HEK293T (cell line): ENCODE results near the gene GAL3ST2.

Source experiments
- CTCF ChIA-PET: fragments of 350-600 bp; formaldehyde crosslinking; extraction: SDS; loops from one replicate; lab custom pipeline; 2021; ENCODE audit warnings: antibody characterized with exemption, inconsistent platforms; lab: Yijun Ruan, JAX
- POLR2A ChIA-PET: fragments of 350-600 bp; formaldehyde crosslinking; extraction: SDS; loops from one replicate; lab custom pipeline; 2020; ENCODE audit warnings: antibody characterized with exemption, inconsistent platforms; lab: Yijun Ruan, JAX
- DNase-seq: peaks from one replicate; pipeline ENCODE4 v3.0.0; 2012; ENCODE audit warnings: mixed read lengths; ENCODE audit errors: extremely low spot score
- ARNT ChIP-seq: fragments of 450-650 bp; IDR thresholded peaks from 2 replicates; pipeline ENCODE4 v1.6.1; 2017; ENCODE audit warnings: mild to moderate bottlenecking
- BHLHE40 ChIP-seq: fragments of 450-650 bp; IDR thresholded peaks from 2 replicates; pipeline ENCODE4 v1.6.1; 2016; ENCODE audit warnings: mild to moderate bottlenecking, moderate library complexity, borderline replicate concordance
- CTBP1 ChIP-seq: fragments of 450-650 bp; IDR thresholded peaks from 2 replicates; pipeline ENCODE4 v1.6.1; 2016; ENCODE audit warnings: borderline replicate concordance
- ELF4 ChIP-seq: fragments of 450-650 bp; IDR thresholded peaks from 2 replicates; pipeline ENCODE4 v1.6.1; 2017; ENCODE audit warnings: antibody characterized with exemption
- FOXA1 ChIP-seq: fragments of 450-650 bp; IDR thresholded peaks from 2 replicates; pipeline ENCODE4 v1.6.1; 2016; ENCODE audit warnings: mild to moderate bottlenecking
- FOXK2 ChIP-seq: fragments of 450-650 bp; IDR thresholded peaks from 2 replicates; pipeline ENCODE4 v1.6.1; 2016; ENCODE audit warnings: mild to moderate bottlenecking
- FOXM1 ChIP-seq: fragments of 450-650 bp; IDR thresholded peaks from 2 replicates; pipeline ENCODE4 v1.6.1; 2017; ENCODE audit warnings: mild to moderate bottlenecking, borderline replicate concordance
- HDGF ChIP-seq: fragments of 450-650 bp; IDR thresholded peaks from 2 replicates; pipeline ENCODE4 v1.6.1; 2017; ENCODE audit warnings: antibody characterized with exemption, borderline replicate concordance
- L3MBTL2 ChIP-seq: fragments of 450-650 bp; conservative IDR thresholded peaks from 2 replicates; pipeline ENCODE4 v1.6.1; 2016; ENCODE audit warnings: mild to moderate bottlenecking
- LEF1 ChIP-seq: fragments of 450-650 bp; IDR thresholded peaks from 2 replicates; pipeline ENCODE4 v1.6.1; 2017; ENCODE audit warnings: mild to moderate bottlenecking, borderline replicate concordance
- NFRKB ChIP-seq: fragments of 450-650 bp; IDR thresholded peaks from 2 replicates; pipeline ENCODE4 v1.6.1; 2016; ENCODE audit warnings: mild to moderate bottlenecking, moderate library complexity
- PKNOX1 ChIP-seq: fragments of 450-650 bp; IDR thresholded peaks from 2 replicates; pipeline ENCODE4 v1.6.1; 2016
- SP1 ChIP-seq: fragments of 450-650 bp; IDR thresholded peaks from 2 replicates; pipeline ENCODE4 v1.6.1; 2017
- SUZ12 ChIP-seq: fragments of 450-650 bp; IDR thresholded peaks from 2 replicates; pipeline ENCODE4 v1.6.1; 2016; ENCODE audit warnings: mild to moderate bottlenecking
- TARDBP ChIP-seq: fragments of 450-650 bp; IDR thresholded peaks from 2 replicates; pipeline ENCODE4 v1.6.1; 2016
- ZNF384 ChIP-seq: fragments of 450-650 bp; IDR thresholded peaks from 2 replicates; pipeline ENCODE4 v1.6.1; 2016

The GAL3ST2 gene

GRCh38 chr2:241851325-241852115, 74.9 kb downstream of the GAL3ST2 start:
- CTCF ChIA-PET = no interaction called here
- no peak for DNase-seq
- POLR2A ChIA-PET = no interaction called here

GRCh38 chr2:241852116-241852980, 75.7 kb downstream of the GAL3ST2 start:
- CTCF ChIA-PET = no interaction called here
- no peak for TF ChIP-seq ZNF384
- no peak for TF ChIP-seq L3MBTL2
- TF ChIP-seq LEF1 = no peak
- no peak for TF ChIP-seq PKNOX1
- TF ChIP-seq FOXA1 = no peak
- no peak for TF ChIP-seq SUZ12
- TF ChIP-seq TARDBP = no peak
- no peak for TF ChIP-seq FOXM1
- no peak for TF ChIP-seq ELF4
- TF ChIP-seq BHLHE40 = no peak
- POLR2A ChIA-PET = no interaction called here
- DNase-seq = no peak

More at GRCh38 chr2:241851325-241852115, 74.9 kb downstream of the GAL3ST2 start:
- TF ChIP-seq ZNF384 (no peak), HDGF (no peak), TARDBP (no peak), PKNOX1 (no peak), L3MBTL2 (no peak)

- POLR2A ChIA-PET = no interaction called here
- no peak for DNase-seq
- CTCF ChIA-PET = no interaction called here
- TF ChIP-seq BHLHE40 = no peak
- TF ChIP-seq L3MBTL2 = no peak
- no peak for TF ChIP-seq HDGF
- TF ChIP-seq NFRKB = no peak
- no peak for TF ChIP-seq TARDBP
- no peak for TF ChIP-seq FOXA1
- no peak for TF ChIP-seq FOXK2
- TF ChIP-seq ELF4 = no peak
- TF ChIP-seq SP1 = no peak
- no peak for TF ChIP-seq CTBP1
- TF ChIP-seq ARNT = no peak
- no peak for TF ChIP-seq LEF1
- no peak for TF ChIP-seq FOXM1
- TF ChIP-seq PKNOX1 = no peak
- no peak for TF ChIP-seq ZNF384
These were observed 76.5 kb downstream of the GAL3ST2 start for GRCh38 chr2:241852981-241853631.
